K562 (cell line): ENCODE measurements around the gene ITGA11.

Experiments
- CREBBP ChIP-seq: IDR thresholded peaks from one replicate; pipeline ENCODE4 v1.6.1; 2012; ENCODE audit warnings: low read depth, mild to moderate bottlenecking, control low read depth, inconsistent platforms, low read length
- GATAD2A ChIP-seq: fragments of 450-650 bp; IDR thresholded peaks from 2 replicates; pipeline ENCODE4 v1.6.1; 2017
- JUN ChIP-seq, 2 experiments: sonication (generic) in 1 of 2; formaldehyde crosslinking in 1 of 2; IDR thresholded peaks; 2 replicates each; pipeline versions ENCODE4 v1.6.1 to v1.8.0; 2012 to 2022; ENCODE audit warnings: borderline replicate concordance in 2 of 2, mild to moderate bottlenecking in 2 of 2, improper control_type of control experiment in 1 of 2, low read depth in 1 of 2, low read length in 1 of 2, missing genetic modification reagents in 1 of 2
- SMARCA5 ChIP-seq: fragments of 450-650 bp; IDR thresholded peaks from 2 replicates; pipeline ENCODE4 v1.6.1; 2016
- SRF ChIP-seq, 2 experiments: fragments of 250-450, 450-650 bp in 1 of 2; sonication (Bioruptor Pico) in 1 of 2; sonication (generic) in 1 of 2; formaldehyde crosslinking; IDR thresholded peaks; 2 replicates each; pipeline versions ENCODE4 v1.5.0 to v1.5.1; 2020 to 2022; ENCODE audit warnings: mild to moderate bottlenecking in 1 of 2, missing genetic modification reagents in 1 of 2
- TARDBP ChIP-seq: fragments of 450-650 bp; IDR thresholded peaks from 2 replicates; pipeline ENCODE4 v1.6.1; 2016
- ZBTB1 ChIP-seq: sonication (generic); formaldehyde crosslinking; IDR thresholded peaks from 2 replicates; pipeline ENCODE4 v1.8.1; 2023; ENCODE audit warnings: missing genetic modification reagents, low read depth, mild to moderate bottlenecking, borderline replicate concordance
- ZNF766 ChIP-seq: fragments of 200-800 bp; sonication (Bioruptor generic); conservative IDR thresholded peaks from 2 replicates; pipeline ENCODE4 v1.6.1; 2016; ENCODE audit warnings: missing genetic modification characterization, missing compliant biosample characterization
- TF ChIP-seq, protein P1 (sequence below): sonication (generic); formaldehyde crosslinking; IDR thresholded peaks from 2 replicates; pipeline ENCODE4 v1.5.0; 2020; ENCODE audit warnings: missing genetic modification reagents
- TF ChIP-seq, protein P2 (sequence below): IDR thresholded peaks from 3 replicates; pipeline ENCODE4 v1.6.1; 2011; ENCODE audit warnings: borderline replicate concordance, mild to moderate bottlenecking; ENCODE audit not compliant: insufficient read length, insufficient read depth

DNA sequence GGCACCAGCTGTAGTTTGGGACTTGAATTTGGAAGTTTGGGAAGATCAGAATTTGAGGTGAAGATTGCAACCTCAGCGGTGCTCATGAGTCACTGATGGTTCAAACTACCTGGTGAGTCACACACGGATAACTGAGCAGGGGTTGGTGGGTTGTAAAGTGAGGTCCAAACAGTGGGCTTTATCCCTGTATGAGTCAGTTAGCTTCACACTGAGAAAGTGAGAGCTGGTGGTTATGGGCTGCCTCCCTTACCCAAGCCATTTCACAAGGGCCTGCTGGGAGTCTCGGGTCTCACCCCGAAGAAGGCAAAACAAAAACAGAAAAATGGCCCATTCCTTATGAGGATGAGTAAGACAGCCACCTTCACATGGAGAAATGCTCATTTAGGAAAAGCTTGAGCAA, 77.0 kb downstream of the ITGA11 start:
- no peak for TF ChIP-seq SMARCA5
- TF ChIP-seq CREBBP = no peak
- TF ChIP-seq GATAD2A = no peak
- TF ChIP-seq SRF (CRISPR knock-in tag; IDR thresholded peaks at IDR 0.05) = no peak
- TF ChIP-seq ZBTB1 (CRISPR knock-in tag) = no peak
- TF ChIP-seq, protein P1, sequence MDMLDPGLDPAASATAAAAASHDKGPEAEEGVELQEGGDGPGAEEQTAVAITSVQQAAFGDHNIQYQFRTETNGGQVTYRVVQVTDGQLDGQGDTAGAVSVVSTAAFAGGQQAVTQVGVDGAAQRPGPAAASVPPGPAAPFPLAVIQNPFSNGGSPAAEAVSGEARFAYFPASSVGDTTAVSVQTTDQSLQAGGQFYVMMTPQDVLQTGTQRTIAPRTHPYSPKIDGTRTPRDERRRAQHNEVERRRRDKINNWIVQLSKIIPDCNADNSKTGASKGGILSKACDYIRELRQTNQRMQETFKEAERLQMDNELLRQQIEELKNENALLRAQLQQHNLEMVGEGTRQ (CRISPR knock-in tag) = no peak
- TF ChIP-seq, protein P2, sequence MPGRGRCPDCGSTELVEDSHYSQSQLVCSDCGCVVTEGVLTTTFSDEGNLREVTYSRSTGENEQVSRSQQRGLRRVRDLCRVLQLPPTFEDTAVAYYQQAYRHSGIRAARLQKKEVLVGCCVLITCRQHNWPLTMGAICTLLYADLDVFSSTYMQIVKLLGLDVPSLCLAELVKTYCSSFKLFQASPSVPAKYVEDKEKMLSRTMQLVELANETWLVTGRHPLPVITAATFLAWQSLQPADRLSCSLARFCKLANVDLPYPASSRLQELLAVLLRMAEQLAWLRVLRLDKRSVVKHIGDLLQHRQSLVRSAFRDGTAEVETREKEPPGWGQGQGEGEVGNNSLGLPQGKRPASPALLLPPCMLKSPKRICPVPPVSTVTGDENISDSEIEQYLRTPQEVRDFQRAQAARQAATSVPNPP = no peak
- no peak for TF ChIP-seq ZNF766 (CRISPR knock-in tag)
- TF ChIP-seq JUN (IDR thresholded peaks at IDR 0.05; ENCODE audit: borderline replicate concordance, low read depth, low read length) = 0 out of 2 replicates have a peak, but pooled peaks have one; percentile 47
- no peak for TF ChIP-seq JUN (CRISPR knock-in tag; IDR thresholded peaks at IDR 0.05; ENCODE audit: borderline replicate concordance)
- TF ChIP-seq TARDBP = no peak
